Muscle of leg (tissue), 11 donors: ENCODE results near the gene ZNF154. TPM values are rescaled to one million over a fixed set of nuclear protein-coding genes. Genes with fewer than 3 reads are reported as not detected.

Experiments used
- DNase-seq: peaks from one replicate; pipeline ENCODE4 v3.0.0; 2013
- H3K27ac ChIP-seq: one replicate; pipeline ENCODE4 v1.5.1; 2013; ENCODE audit warnings: mild to moderate bottlenecking, low read length, control low read depth
- H3K27me3 ChIP-seq: one replicate; pipeline ENCODE4 v1.6.1; 2013; ENCODE audit warnings: low read length; ENCODE audit not compliant: control insufficient read depth, insufficient read depth
- H3K36me3 ChIP-seq: one replicate; pipeline ENCODE4 v1.6.1; 2013; ENCODE audit warnings: low read length; ENCODE audit not compliant: control insufficient read depth, insufficient read depth
- H3K4me1 ChIP-seq: one replicate; pipeline ENCODE4 v1.6.1; 2013; ENCODE audit warnings: low read length; ENCODE audit not compliant: control insufficient read depth, insufficient read depth
- H3K4me3 ChIP-seq: one replicate; pipeline ENCODE4 v1.5.1; 2013; ENCODE audit warnings: low read length, control low read depth
- H3K9me3 ChIP-seq: replicated peaks from 2 replicates; pipeline ENCODE4 v1.6.1; 2013; ENCODE audit warnings: low read depth, low read length; ENCODE audit not compliant: control insufficient read depth
- WGBS: methylation state at CpG from one replicate; pipeline ENCODE4 v1.1.5; 2013; ENCODE audit warnings: missing lambda C conversion rate; ENCODE audit not compliant: insufficient coverage; 5-methylcytosine and 5-hydroxymethylcytosine counted together
- polyA plus RNA-seq, 8 donors: library from polyadenylated mRNA; unstranded; fragments of 120-200 nt; gene quantifications; one replicate each; pipeline versions ENCODE4 v1.2.1 to v1.2.3, GENCODE V29; 2013; ENCODE audit warnings: inconsistent platforms in 1 of 8, low replicate concordance in 1 of 8; ENCODE audit not compliant: insufficient read length in 8 of 8, insufficient read depth in 1 of 8
- total RNA-seq: library from RNA; stranded (reverse); fragments of 120-200 nt; gene quantifications from one replicate; pipeline ENCODE4 v1.2.4, GENCODE V29; 2013

ZNF154 gene
- total and polyA plus RNA-seq, 9 donors: 7.6 to 14.2 (median 9.8) TPM

DNA sequence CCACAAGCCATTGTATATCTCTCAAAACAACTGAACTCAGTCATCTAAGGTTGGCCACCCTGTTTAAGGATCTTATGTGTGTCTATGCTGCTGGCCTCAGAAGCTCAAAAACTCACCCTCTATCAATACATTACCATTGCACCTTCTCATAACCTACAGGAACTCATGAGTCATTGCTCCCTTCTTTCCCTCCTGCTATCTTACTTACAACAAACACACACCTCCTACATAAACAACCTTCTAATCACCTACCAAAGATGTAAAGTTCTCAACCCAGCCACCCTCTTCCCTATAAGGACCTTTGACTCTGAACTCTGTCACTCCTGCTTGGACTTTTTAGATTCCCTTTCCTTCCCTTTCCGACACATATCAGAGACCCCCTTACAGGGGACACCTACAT is 53.6 kb downstream of the ZNF154 start:
- no peak for DNase-seq
- Histone ChIP-seq H3K27ac (no peak overlapping the region), H3K4me3 (no peak overlapping the region), H3K9me3 (no peaks in the 10 kb centered on the region), H3K4me1 (no peaks in the 10 kb centered on the region), H3K27me3 (peaks cover 4% of the 10 kb centered on the region), H3K36me3 (no peaks in the 10 kb centered on the region)
- WGBS: 100% methylated on average over 1 of the region's 1 CpG

DNA sequence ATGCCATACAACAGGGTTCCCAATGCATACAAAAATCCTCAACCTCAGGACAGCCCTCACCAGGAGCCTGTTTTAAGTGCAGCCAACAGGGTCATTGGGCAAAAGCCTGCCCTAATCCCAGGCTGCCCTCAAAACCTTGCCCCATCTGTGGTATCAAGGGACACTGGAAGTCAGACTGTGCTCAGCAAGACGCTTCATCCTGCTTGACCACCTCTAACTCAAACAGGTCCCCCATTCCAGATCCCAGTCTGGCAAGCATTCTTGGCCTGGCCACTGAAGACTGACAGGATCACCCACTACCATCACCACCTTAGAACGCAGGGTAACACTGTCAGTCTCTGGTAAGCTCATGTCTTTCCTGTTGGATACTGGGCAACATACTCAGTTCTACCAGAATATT is 55.3 kb downstream of the ZNF154 start:
- no peaks in the 10 kb centered on the region for H3K9me3 ChIP-seq
- 93% methylated on average over 2 of the region's 2 CpGs for WGBS
- no peak for DNase-seq
- peaks cover 2% of the 10 kb centered on the region for H3K27me3 ChIP-seq
- no peaks in the 10 kb centered on the region for H3K36me3 ChIP-seq
- no peak overlapping the region for H3K4me3 ChIP-seq
- H3K27ac ChIP-seq: no peak overlapping the region
- H3K4me1 ChIP-seq: no peaks in the 10 kb centered on the region

DNA sequence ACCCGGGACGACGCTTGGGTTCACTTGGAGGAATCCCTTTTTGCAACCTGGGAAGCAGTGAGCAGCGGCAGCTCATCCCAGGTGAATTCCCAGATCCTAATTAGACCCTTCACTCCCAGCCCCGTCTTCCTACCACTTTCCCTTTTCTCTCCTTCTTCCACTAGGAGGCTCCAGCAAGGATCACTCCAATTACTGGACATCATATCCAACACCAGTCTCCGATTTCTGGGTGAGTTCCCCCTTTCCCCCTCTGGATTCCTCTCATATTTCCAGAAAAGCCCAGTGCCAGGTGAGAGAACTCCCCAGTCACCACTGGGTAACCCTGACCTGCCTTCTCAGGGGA is 57.4 kb downstream of the ZNF154 start:
- H3K27ac ChIP-seq: no peak overlapping the region
- no peak overlapping the region for H3K4me3 ChIP-seq
- 31% methylated on average over 6 of the region's 6 CpGs for WGBS
- no peaks in the 10 kb centered on the region for H3K36me3 ChIP-seq
- no peaks in the 10 kb centered on the region for H3K9me3 ChIP-seq
- DNase-seq: no peak
- no peaks in the 10 kb centered on the region for H3K4me1 ChIP-seq
- no peaks in the 10 kb centered on the region for H3K27me3 ChIP-seq

DNA sequence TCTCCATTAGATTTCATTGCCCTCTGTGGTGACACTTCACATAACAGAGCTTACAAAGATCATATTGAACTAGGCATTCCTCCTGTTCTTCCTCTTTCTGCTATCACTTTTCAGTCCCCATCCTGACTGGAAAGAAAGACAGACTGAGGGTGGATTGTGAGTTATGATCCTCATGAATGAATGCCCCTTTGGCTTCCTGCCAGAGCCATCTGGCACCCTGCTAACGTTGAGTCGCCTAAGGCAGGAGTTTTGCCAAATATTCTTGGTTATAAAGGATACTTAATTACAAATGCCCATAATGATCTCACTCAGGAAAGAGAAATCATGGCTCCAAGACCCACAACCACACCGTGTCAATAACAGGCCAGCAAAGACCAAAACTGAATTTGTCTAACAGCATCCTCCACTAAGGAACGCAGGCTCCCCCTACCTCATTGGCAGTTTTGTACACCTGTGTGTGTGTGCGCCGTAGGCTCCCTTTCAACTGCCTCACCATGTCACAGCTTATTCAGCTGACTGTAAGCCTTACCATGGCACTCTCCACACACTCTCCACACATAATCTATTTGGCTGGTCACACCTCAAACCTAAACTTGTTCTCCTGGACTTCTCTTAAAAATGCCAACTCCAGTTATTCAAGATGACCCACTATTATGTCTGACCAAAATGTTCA is 60.5 kb downstream of the ZNF154 start:
- H3K4me3 ChIP-seq: no peak overlapping the region
- no peaks in the 10 kb centered on the region for H3K4me1 ChIP-seq
- H3K27ac ChIP-seq: no peak overlapping the region
- 79% methylated on average over 4 of the region's 6 CpGs for WGBS
- no peaks in the 10 kb centered on the region for H3K36me3 ChIP-seq
- H3K9me3 ChIP-seq: peaks cover 1% of the 10 kb centered on the region
- DNase-seq: no peak
- no peaks in the 10 kb centered on the region for H3K27me3 ChIP-seq

Other genes starting within 250 kb of the ZNF154 start
- gene ZNF772, start 231.6 kb downstream of the ZNF154 start, total RNA-seq: 21.7 TPM
- gene ZNF772, start 231.6 kb downstream of the ZNF154 start, polyA plus RNA-seq: 10 to 100 TPM in 1 of 8 donors, 1 to 10 TPM in 7; 5.7 to 10.1 (median 8.4) TPM
- gene ZNF419, start 221.5 kb downstream of the ZNF154 start, total RNA-seq: 11.3 TPM
- gene ZNF419, start 221.5 kb downstream of the ZNF154 start, polyA plus RNA-seq: 10 to 100 TPM in 2 of 8 donors, 1 to 10 TPM in 6; 7.8 to 10.9 (median 9.2) TPM
- gene ZNF773, start 209.3 kb downstream of the ZNF154 start, total RNA-seq: 11.8 TPM
- gene ZNF773, start 209.3 kb downstream of the ZNF154 start, polyA plus RNA-seq: 1 to 10 TPM; 5.5 to 8.7 (median 7.0) TPM
- gene ZNF549, start 181.8 kb downstream of the ZNF154 start, total RNA-seq: 7.4 TPM
- gene ZNF549, start 181.8 kb downstream of the ZNF154 start, polyA plus RNA-seq: 1 to 10 TPM; 5.6 to 8.6 (median 6.5) TPM
- 11.6 TPM for gene ZNF550, start 149.3 kb downstream of the ZNF154 start, total RNA-seq
- 10 to 100 TPM in 6 of 8 donors, 1 to 10 TPM in 2; 8.2 to 13.9 (median 10.7) TPM for gene ZNF550, start 149.3 kb downstream of the ZNF154 start, polyA plus RNA-seq
- 6.4 TPM for gene ZNF416, start 130.3 kb downstream of the ZNF154 start, total RNA-seq
- gene ZNF416, start 130.3 kb downstream of the ZNF154 start, polyA plus RNA-seq: 1 to 10 TPM; 3.8 to 6.1 (median 4.9) TPM
- 9.2 TPM for gene ZIK1, start 125.1 kb downstream of the ZNF154 start, total RNA-seq
- gene ZIK1, start 125.1 kb downstream of the ZNF154 start, polyA plus RNA-seq: 1 to 10 TPM; 4.7 to 7.2 (median 5.8) TPM
- 3.9 TPM for gene ZNF530, start 109.3 kb downstream of the ZNF154 start, total RNA-seq
- 1 to 10 TPM; 2.7 to 4.6 (median 3.4) TPM for gene ZNF530, start 109.3 kb downstream of the ZNF154 start, polyA plus RNA-seq
- gene ZNF134, start 95.0 kb downstream of the ZNF154 start, total RNA-seq: 17.2 TPM
- 10 to 100 TPM in 7 of 8 donors, 1 to 10 TPM in 1; 10.0 to 14.3 (median 13.2) TPM for gene ZNF134, start 95.0 kb downstream of the ZNF154 start, polyA plus RNA-seq
- 15.4 TPM for gene ZNF211, start 76.0 kb downstream of the ZNF154 start, total RNA-seq
- gene ZNF211, start 76.0 kb downstream of the ZNF154 start, polyA plus RNA-seq: 10 to 100 TPM; 11.4 to 20.7 (median 13.1) TPM
- not detected for gene ZSCAN4, start 40.3 kb downstream of the ZNF154 start, total RNA-seq
- gene ZSCAN4, start 40.3 kb downstream of the ZNF154 start, polyA plus RNA-seq: not detected
- 9.0 TPM for gene ZNF551, start 27.2 kb downstream of the ZNF154 start, total RNA-seq
- gene ZNF551, start 27.2 kb downstream of the ZNF154 start, polyA plus RNA-seq: 1 to 10 TPM; 4.7 to 8.0 (median 5.5) TPM
- 9.4 TPM for gene ZNF671, start 18.4 kb upstream of the ZNF154 start, total RNA-seq
- gene ZNF671, start 18.4 kb upstream of the ZNF154 start, polyA plus RNA-seq: 10 to 100 TPM in 1 of 8 donors, 1 to 10 TPM in 7; 5.9 to 11.2 (median 7.1) TPM
- 18.5 TPM for gene ZNF776, start 37.6 kb upstream of the ZNF154 start, total RNA-seq
- 10 to 100 TPM; 12.3 to 15.6 (median 13.2) TPM for gene ZNF776, start 37.6 kb upstream of the ZNF154 start, polyA plus RNA-seq
- 20.7 TPM for gene ZNF586, start 60.5 kb upstream of the ZNF154 start, total RNA-seq
- gene ZNF586, start 60.5 kb upstream of the ZNF154 start, polyA plus RNA-seq: 10 to 100 TPM in 7 of 8 donors, 1 to 10 TPM in 1; 9.2 to 13.4 (median 11.0) TPM
- 5.5 TPM for gene ZNF552, start 105.7 kb upstream of the ZNF154 start, total RNA-seq
- 1 to 10 TPM; 2.8 to 9.3 (median 4.2) TPM for gene ZNF552, start 105.7 kb upstream of the ZNF154 start, polyA plus RNA-seq
- 10.5 TPM for gene ZNF587B, start 121.1 kb upstream of the ZNF154 start, total RNA-seq
- 1 to 10 TPM; 3.3 to 6.9 (median 4.3) TPM for gene ZNF587B, start 121.1 kb upstream of the ZNF154 start, polyA plus RNA-seq
- gene ZNF587, start 140.7 kb upstream of the ZNF154 start, total RNA-seq: 19.3 TPM
- gene ZNF587, start 140.7 kb upstream of the ZNF154 start, polyA plus RNA-seq: 10 to 100 TPM in 7 of 8 donors, 1 to 10 TPM in 1; 7.5 to 20.6 (median 12.6) TPM
- gene ZNF814, start 179.8 kb upstream of the ZNF154 start, total RNA-seq: 10.8 TPM
- gene ZNF814, start 179.8 kb upstream of the ZNF154 start, polyA plus RNA-seq: 10 to 100 TPM; 15.7 to 29.7 (median 22.0) TPM
- 16.4 TPM for gene ZNF417, start 207.4 kb upstream of the ZNF154 start, total RNA-seq
- gene ZNF417, start 207.4 kb upstream of the ZNF154 start, polyA plus RNA-seq: 10 to 100 TPM in 6 of 8 donors, 1 to 10 TPM in 2; 7.7 to 15.4 (median 11.0) TPM
- 14.1 TPM for gene ZNF418, start 226.2 kb upstream of the ZNF154 start, total RNA-seq
- 10 to 100 TPM in 1 of 8 donors, 1 to 10 TPM in 7; 6.7 to 15.6 (median 8.3) TPM for gene ZNF418, start 226.2 kb upstream of the ZNF154 start, polyA plus RNA-seq
- gene ZNF256, start 238.5 kb upstream of the ZNF154 start, total RNA-seq: 6.7 TPM
- 1 to 10 TPM; 5.0 to 6.0 (median 5.5) TPM for gene ZNF256, start 238.5 kb upstream of the ZNF154 start, polyA plus RNA-seq